ENCODE data around the gene DCAF6.

- TF ChIP-seq POLR2AphosphoS5 (IDR thresholded peaks at IDR 0.05; ENCODE audit: borderline replicate concordance, low read depth, low read length) = no peak
- TF ChIP-seq EZH2 (IDR thresholded peaks at IDR 0.05) = no peak
Observed at GRCh38 chr1:167926486-167926997, 9.9 kb upstream of the DCAF6 start.

All from SK-N-MC (cell line).